ENCODE data around the gene GNG2.

DNA sequence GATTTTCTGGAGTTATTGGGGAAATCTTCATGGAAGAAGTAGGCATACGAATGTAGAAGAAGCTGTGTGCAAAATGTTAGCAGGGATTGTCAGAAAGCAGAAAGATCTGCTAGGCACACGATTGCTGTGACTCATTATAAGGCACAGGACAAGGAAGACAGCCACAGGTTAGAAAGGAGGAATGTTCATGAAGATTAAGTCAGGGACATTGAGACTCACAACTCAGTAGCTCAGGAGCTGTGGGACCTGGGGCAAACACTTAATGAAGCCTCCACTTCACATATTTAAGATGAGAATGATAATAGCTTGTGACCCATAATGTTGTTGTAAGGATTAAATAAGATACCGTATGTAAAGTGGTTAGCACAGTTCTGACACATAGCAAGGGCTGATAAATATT, 102.3 kb downstream of the GNG2 start:
- TF ChIP-seq EZH2phosphoT487 (IDR thresholded peaks at IDR 0.05) (no peak), CTCF (IDR thresholded peaks at IDR 0.05) (no peak), EZH2 (IDR thresholded peaks at IDR 0.05) (no peak)

Data from neural progenitor cell (in vitro differentiated cells).